LNCaP clone FGC (cell line): ENCODE results near the gene FOXN3.
"Not testable (repeated sequence)": the region's sequence is repeated elsewhere in the genome, so short reads cannot be mapped to it uniquely, and the experiment has no call there.

ENCODE experiments used
- DNase-seq: peaks from one replicate; pipeline ENCODE4 v3.0.0-alpha.2; 2011; ENCODE audit warnings: low read depth
- H3K4me3 ChIP-seq: 2 replicates; pipeline ENCODE4 v1.5.1; 2011; ENCODE audit warnings: mild to moderate bottlenecking, low read depth, low read length, control low read depth
- CTCF ChIP-seq: IDR thresholded peaks from 2 replicates; pipeline ENCODE4 v1.5.1; 2012; ENCODE audit warnings: mild to moderate bottlenecking; ENCODE audit not compliant: control insufficient read depth, insufficient read depth; ENCODE audit errors: extremely low read depth

Gene FOXN3

GRCh38 chr14:89202413-89203190, 214.4 kb downstream of the FOXN3 start:
- no peak for DNase-seq
- no peak overlapping the region for H3K4me3 ChIP-seq
- no peak for TF ChIP-seq CTCF

GRCh38 chr14:89201645-89202044, 215.4 kb downstream of the FOXN3 start:
- no peak for DNase-seq
- no peak overlapping the region for H3K4me3 ChIP-seq
- TF ChIP-seq CTCF = no peak

- not testable (repeated sequence) for DNase-seq, H3K4me3 ChIP-seq
Observed at GRCh38 chr14:89199357-89199756, 217.7 kb downstream of the FOXN3 start.

GRCh38 chr14:89198544-89199329, 218.3 kb downstream of the FOXN3 start:
- no peak for DNase-seq
- H3K4me3 ChIP-seq = no peak overlapping the region
- no peak for TF ChIP-seq CTCF

- DNase-seq = no peak
- H3K4me3 ChIP-seq = no peak overlapping the region
- no peak for TF ChIP-seq CTCF
Observed at GRCh38 chr14:89197623-89198022, 219.4 kb downstream of the FOXN3 start.

- no peak for DNase-seq
- H3K4me3 ChIP-seq = no peak overlapping the region
- TF ChIP-seq CTCF = no peak
Observed at GRCh38 chr14:89196545-89196944, 220.5 kb downstream of the FOXN3 start.

GRCh38 chr14:89194376-89194775, 222.7 kb downstream of the FOXN3 start:
- TF ChIP-seq CTCF = no peak
- no peak for DNase-seq
- H3K4me3 ChIP-seq = no peak overlapping the region
